Transverse colon (tissue), 4 donors: ENCODE data around the gene NFKB1.

Source experiments
- EP300 ChIP-seq: sonication (generic); formaldehyde crosslinking; IDR thresholded peaks from one replicate; pipeline ENCODE4 v1.6.1; 2017; ENCODE audit warnings: antibody characterized with exemption, low read depth
- POLR2A ChIP-seq: fragments of 450-650 bp; IDR thresholded peaks from one replicate; pipeline ENCODE4 v1.6.1; 2016; ENCODE audit warnings: antibody characterized with exemption, mild to moderate bottlenecking, moderate library complexity
- POLR2AphosphoS5 ChIP-seq, 3 donors: sonication (generic); formaldehyde crosslinking; IDR thresholded peaks; one replicate each; pipeline ENCODE4 v1.6.1; 2016; ENCODE audit warnings: antibody characterized with exemption in 3 of 3
- TF ChIP-seq, protein P1 (sequence below), 5 experiments: fragments of 200-600 bp in 3 of 5; fragments of 450-650 bp in 2 of 5; sonication (generic) in 3 of 5; IDR thresholded peaks; 1 replicate in 2 of 5; 2 replicates in 3 of 5; pipeline ENCODE4 v1.5.1; 2016 to 2017; ENCODE audit warnings: antibody characterized with exemption in 5 of 5, inconsistent platforms in 3 of 5, mild to moderate bottlenecking in 2 of 5, moderate library complexity in 1 of 5

DNA sequence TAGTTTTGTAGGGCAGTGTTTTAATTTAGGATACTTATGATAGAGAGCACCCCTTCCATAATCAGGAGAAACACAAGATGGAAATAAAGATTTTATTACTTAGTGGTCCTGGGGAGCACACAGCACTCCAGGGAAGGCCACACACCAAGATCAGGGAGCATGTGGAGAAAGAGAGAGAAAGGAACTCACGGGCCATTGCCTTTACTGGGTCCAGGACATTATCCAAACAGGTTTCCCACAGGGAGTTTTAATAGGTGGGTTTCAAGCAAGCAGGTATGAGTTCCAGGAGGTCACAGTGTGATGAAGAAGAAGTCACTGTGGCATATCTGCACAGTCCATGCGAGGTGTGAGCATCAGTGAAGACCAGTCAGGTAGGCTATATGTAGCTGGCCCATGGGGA is 46.8 kb downstream of the NFKB1 start:
- TF ChIP-seq, protein P1, sequence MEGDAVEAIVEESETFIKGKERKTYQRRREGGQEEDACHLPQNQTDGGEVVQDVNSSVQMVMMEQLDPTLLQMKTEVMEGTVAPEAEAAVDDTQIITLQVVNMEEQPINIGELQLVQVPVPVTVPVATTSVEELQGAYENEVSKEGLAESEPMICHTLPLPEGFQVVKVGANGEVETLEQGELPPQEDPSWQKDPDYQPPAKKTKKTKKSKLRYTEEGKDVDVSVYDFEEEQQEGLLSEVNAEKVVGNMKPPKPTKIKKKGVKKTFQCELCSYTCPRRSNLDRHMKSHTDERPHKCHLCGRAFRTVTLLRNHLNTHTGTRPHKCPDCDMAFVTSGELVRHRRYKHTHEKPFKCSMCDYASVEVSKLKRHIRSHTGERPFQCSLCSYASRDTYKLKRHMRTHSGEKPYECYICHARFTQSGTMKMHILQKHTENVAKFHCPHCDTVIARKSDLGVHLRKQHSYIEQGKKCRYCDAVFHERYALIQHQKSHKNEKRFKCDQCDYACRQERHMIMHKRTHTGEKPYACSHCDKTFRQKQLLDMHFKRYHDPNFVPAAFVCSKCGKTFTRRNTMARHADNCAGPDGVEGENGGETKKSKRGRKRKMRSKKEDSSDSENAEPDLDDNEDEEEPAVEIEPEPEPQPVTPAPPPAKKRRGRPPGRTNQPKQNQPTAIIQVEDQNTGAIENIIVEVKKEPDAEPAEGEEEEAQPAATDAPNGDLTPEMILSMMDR (IDR thresholded peaks at IDR 0.05) = no peak
- TF ChIP-seq POLR2A (no peak), POLR2AphosphoS5 (IDR thresholded peaks at IDR 0.05) (no peak), EP300 (no peak)
